Left kidney (tissue), 2 donors: Measurements from ENCODE around the gene ZNF581. TPM values are rescaled to one million over a fixed set of nuclear protein-coding genes. Genes with fewer than 3 reads are reported as not detected.

Source experiments
- DNase-seq: peaks from one replicate; pipeline ENCODE4 v3.0.0-alpha.2; 2013
- polyA plus RNA-seq: library from polyadenylated mRNA; unstranded; fragments of 120-200 nt; gene quantifications from one replicate; pipeline ENCODE4 v1.2.1, GENCODE V29; 2013; ENCODE audit not compliant: insufficient read length

ZNF581 gene
- polyA plus RNA-seq, 1 donor, result 20.7 TPM

GRCh38 chr19:55693336-55693974, 50.0 kb downstream of the ZNF581 start:
- no peak for DNase-seq

- DNase-seq, result no peak
Measured at GRCh38 chr19:55694241-55694655, 50.8 kb downstream of the ZNF581 start.

- DNase-seq, result no peak
Measured at GRCh38 chr19:55694656-55695491, 51.4 kb downstream of the ZNF581 start.

Other genes with a start within 250 kb of the ZNF581 start
- gene UBE2S, start 235.9 kb upstream of the ZNF581 start, polyA plus RNA-seq, result 43.7 TPM
- 0.20 TPM for gene SHISA7, start 200.3 kb upstream of the ZNF581 start, polyA plus RNA-seq
- 30.1 TPM for gene ISOC2, start 182.0 kb upstream of the ZNF581 start, polyA plus RNA-seq
- gene C19orf85, start 178.9 kb upstream of the ZNF581 start, polyA plus RNA-seq, result not detected
- gene ZNF628, start 167.0 kb upstream of the ZNF581 start, polyA plus RNA-seq, result 2.4 TPM
- gene NAT14, start 158.5 kb upstream of the ZNF581 start, polyA plus RNA-seq, result 36.8 TPM
- 1.1 TPM for gene SSC5D, start 155.2 kb upstream of the ZNF581 start, polyA plus RNA-seq
- 1.1 TPM for gene SBK2, start 106.5 kb upstream of the ZNF581 start, polyA plus RNA-seq
- 0.58 TPM for gene SBK3, start 98.1 kb upstream of the ZNF581 start, polyA plus RNA-seq
- 16.1 TPM for gene ZNF579, start 62.8 kb upstream of the ZNF581 start, polyA plus RNA-seq
- 20.7 TPM for gene FIZ1, start 44.1 kb upstream of the ZNF581 start, polyA plus RNA-seq
- gene ZNF524, start 43.4 kb upstream of the ZNF581 start, polyA plus RNA-seq, result 5.4 TPM
- gene ZNF865, start 38.0 kb upstream of the ZNF581 start, polyA plus RNA-seq, result 6.3 TPM
- 10.0 TPM for gene ZNF784, start 19.1 kb upstream of the ZNF581 start, polyA plus RNA-seq
- 39.9 TPM for gene ZNF580, start 2.6 kb upstream of the ZNF581 start, polyA plus RNA-seq
- gene CCDC106, start 4.6 kb downstream of the ZNF581 start, polyA plus RNA-seq, result 19.3 TPM
- 164 TPM for gene U2AF2, start 11.4 kb downstream of the ZNF581 start, polyA plus RNA-seq
- gene EPN1, start 31.6 kb downstream of the ZNF581 start, polyA plus RNA-seq, result 83.3 TPM
- gene NLRP9, start 94.8 kb downstream of the ZNF581 start, polyA plus RNA-seq, result 0.17 TPM
- gene RFPL4A, start 115.4 kb downstream of the ZNF581 start, polyA plus RNA-seq, result not detected
- 0.25 TPM for gene RFPL4AL1, start 125.5 kb downstream of the ZNF581 start, polyA plus RNA-seq
- gene NLRP11, start 188.3 kb downstream of the ZNF581 start, polyA plus RNA-seq, result 0.25 TPM
- gene NLRP4, start 192.9 kb downstream of the ZNF581 start, polyA plus RNA-seq, result not detected